ENCODE results near the gene PRRT2.

PRRT2 gene

DNA sequence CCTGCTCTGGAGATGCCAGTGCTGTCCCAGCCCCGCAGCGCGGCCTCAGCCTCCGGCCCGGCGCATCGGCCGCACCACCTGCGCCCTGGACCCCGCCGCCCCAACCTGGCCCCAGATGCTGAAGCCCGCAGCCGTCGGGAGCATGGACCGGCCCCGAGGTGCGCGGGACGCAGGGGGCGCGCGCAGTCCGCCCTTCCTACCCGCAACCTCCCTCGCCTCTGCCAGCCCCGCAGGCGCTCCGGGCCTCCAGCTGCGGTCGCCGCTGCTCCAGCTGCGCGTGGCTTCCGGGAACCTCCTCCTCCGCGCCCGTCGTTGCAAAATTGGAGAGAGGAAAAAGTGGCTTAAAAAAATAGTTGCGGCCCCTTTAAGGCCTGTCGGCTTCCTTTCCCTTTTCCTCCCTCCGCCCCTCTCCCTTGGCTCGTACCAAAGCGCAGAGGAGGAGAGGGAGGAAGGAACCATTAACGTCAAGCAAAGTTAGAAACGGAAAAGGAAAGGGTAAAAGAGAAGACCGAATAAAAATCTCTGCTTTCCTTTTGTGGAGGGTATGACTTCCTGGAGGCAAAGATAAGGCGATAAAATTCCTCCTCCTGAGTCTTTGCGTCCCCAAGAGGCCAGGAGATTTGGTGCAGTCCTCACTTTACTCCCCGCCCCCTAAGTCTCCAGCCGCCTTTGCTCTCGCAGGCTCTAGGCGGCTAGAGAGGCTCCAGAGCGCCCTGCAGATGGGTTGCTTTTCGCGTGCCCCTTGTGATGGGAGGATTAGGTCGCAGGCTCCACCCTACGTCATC, 51.1 kb downstream of the PRRT2 start, which contains the start of gene CDIPT:
Gene CDIPT (minus strand): TSS at position 343 of the 785 bp plus-strand sequence. CDS start 369 bp downstream, outside the sequence.
- peak; percentile 88 for DNase-seq (ENCODE audit: low read depth)

DNA sequence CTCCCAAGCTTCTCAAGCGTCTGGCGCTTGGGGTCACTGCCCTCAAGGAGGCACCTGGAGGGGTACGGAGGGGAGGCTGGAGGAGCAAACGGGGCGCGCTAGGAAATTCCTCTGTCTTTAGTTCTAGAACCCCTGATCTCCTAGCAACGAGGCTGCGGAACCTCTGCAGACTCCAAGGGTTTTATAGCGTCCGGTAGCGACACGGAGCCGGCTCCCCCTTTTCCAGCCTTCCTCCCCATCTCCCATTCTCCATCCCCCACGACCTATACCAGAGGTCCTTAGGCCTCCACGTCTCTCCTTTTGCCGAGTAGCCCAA, 51.6 kb downstream of the PRRT2 start:
- DNase-seq (ENCODE audit: low read depth), result no peak

DNA sequence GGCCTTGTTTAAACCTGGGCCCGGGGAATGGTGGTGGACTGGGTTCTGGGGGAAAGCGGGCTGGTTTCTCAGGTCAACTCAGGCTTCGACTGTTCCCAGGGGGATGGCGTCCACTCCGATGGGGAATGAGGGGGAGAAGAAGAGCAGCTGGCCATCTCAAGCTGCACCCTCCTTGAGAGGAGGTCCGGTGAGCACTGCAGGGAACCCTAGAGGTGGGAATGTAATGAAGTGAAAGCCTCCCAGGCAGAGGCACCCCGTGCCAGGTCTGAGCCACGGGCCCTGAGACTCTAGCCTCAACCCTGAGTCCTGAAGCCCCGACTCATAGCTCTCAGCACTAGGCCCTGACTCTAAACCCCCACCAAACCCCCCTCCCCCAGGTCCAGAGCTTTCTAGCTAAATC, 52.2 kb downstream of the PRRT2 start:
- no peak for DNase-seq (ENCODE audit: low read depth)

Measured in activated T-cell treated with anti-CD3 and anti-CD28 coated beads for 1 hour (primary cell).